GM08714 (cell line): Measurements from ENCODE around the gene HCN3.
"Not testable (repeated sequence)": the region's sequence is repeated elsewhere in the genome, so short reads cannot be mapped to it uniquely, and the experiment has no call there.

Source experiments
- H3K4me3 ChIP-seq: fragments of 200-500 bp; sonication (Bioruptor generic); 2 replicates; pipeline ENCODE4 v1.5.1; 2014; ENCODE audit warnings: mild to moderate bottlenecking, low read length, inconsistent platforms
- ZNF274 ChIP-seq: IDR thresholded peaks from 2 replicates; pipeline ENCODE4 v1.6.1; 2012; ENCODE audit warnings: mild to moderate bottlenecking, low read depth, low read length

The HCN3 gene

GRCh38 chr1:155321639-155322503 lies 44.6 kb downstream of the HCN3 start:
- H3K4me3 ChIP-seq, result no peak overlapping the region; the same call in 1 of the 2 replicates
- TF ChIP-seq ZNF274, result no peak

- peak overlapping the region; percentile 40; the same call in 1 of the 2 replicates for H3K4me3 ChIP-seq
- TF ChIP-seq ZNF274, result no peak
Measured at GRCh38 chr1:155322571-155322952, 45.3 kb downstream of the HCN3 start.

- TF ChIP-seq ZNF274, result no peak
- H3K4me3 ChIP-seq, result peak overlapping the region; percentile 77
Measured at GRCh38 chr1:155322953-155323728, 45.9 kb downstream of the HCN3 start.

GRCh38 chr1:155323729-155324036 lies 46.4 kb downstream of the HCN3 start:
- H3K4me3 ChIP-seq, result peak overlapping the region; percentile 77
- TF ChIP-seq ZNF274, result no peak

DNA sequence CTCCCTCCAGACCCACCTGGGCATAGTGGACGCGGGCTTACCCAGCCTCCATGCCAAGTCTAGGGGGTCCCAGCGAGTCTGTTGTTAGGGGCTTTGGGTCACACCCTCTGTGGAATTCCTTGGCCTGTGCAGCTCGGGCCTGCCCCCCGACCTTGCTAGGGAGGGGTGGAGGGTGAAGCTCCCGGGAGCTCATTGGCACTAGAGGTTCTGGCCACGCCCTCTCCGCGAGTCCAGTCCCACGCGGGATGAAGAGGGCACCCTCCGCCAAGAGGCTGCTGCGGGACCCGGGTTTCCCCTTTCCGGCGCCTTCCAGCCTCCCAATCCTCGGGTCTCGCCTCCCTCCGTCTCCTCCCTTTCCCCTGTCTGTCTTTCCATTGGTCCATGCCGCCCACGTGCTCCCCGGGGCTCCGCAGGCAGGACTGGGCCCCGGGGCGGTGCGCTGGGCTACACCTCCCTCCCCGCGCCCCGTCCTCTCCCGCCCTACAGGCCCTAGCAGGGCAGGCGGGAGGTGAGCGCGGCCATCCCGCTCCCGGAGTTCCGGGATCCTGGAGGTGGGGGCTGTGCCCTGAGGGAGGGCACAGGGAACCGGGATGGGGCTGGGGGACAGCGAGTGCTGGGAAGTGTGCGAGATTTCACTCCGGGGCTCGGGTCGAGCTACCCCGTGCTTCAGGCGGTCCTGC lies 46.9 kb downstream of the HCN3 start:
- peak overlapping the region; percentile 77 for H3K4me3 ChIP-seq
- no peak for TF ChIP-seq ZNF274

- peak overlapping the region; percentile 77 for H3K4me3 ChIP-seq
Measured at GRCh38 chr1:155324717-155325602, 47.7 kb downstream of the HCN3 start.

GRCh38 chr1:155325603-155325893 lies 48.3 kb downstream of the HCN3 start:
- no peak for TF ChIP-seq ZNF274
- H3K4me3 ChIP-seq, result peak overlapping the region; percentile 77; the same call in 1 of the 2 replicates

More at GRCh38 chr1:155324717-155325602, 47.7 kb downstream of the HCN3 start:
- no peak for TF ChIP-seq ZNF274

- TF ChIP-seq ZNF274, result no peak
- no peak overlapping the region for H3K4me3 ChIP-seq
Measured at GRCh38 chr1:155326020-155326526, 48.8 kb downstream of the HCN3 start.

DNA sequence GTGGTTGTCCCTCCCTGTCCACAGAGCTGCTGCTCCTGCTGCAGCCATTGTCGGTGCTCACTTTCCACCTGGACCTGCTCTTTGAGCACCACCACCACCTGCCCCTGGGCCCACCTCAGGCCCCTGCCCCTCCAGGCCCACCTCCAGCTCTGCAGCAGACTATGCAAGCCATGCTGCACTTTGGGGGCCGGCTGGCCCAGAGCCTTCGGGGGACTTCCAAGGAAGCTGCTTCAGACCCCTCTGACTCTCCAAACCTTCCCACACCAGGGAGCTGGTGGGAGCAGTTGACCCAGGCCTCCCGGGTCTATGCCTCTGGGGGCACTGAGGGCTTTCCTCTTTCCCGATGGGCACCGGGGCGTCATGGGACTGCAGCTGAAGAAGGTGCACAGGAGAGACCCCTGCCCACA lies 49.4 kb downstream of the HCN3 start:
- no peak overlapping the region for H3K4me3 ChIP-seq
- TF ChIP-seq ZNF274, result no peak

- no peak overlapping the region for H3K4me3 ChIP-seq
- no peak for TF ChIP-seq ZNF274
Measured at GRCh38 chr1:155327981-155328380, 50.7 kb downstream of the HCN3 start.

- not testable (repeated sequence) for H3K4me3 ChIP-seq
Measured at GRCh38 chr1:155328856-155329255, 51.6 kb downstream of the HCN3 start.

- H3K4me3 ChIP-seq, result no peak overlapping the region
- TF ChIP-seq ZNF274, result no peak
Measured at GRCh38 chr1:155329980-155330598, 52.8 kb downstream of the HCN3 start.

GRCh38 chr1:155334962-155335361 lies 57.7 kb downstream of the HCN3 start:
- TF ChIP-seq ZNF274, result no peak
- no peak overlapping the region for H3K4me3 ChIP-seq
